Stimulated activated CD4-positive, alpha-beta T cell treated with anti-CD3 and anti-CD28 coated beads, Interleukin-15, amount 100 ng/mL, for 24 hours (primary cell): Measurements from ENCODE around the gene CHST13.

Experiments used
- DNase-seq: peaks from one replicate; pipeline ENCODE4 v3.0.0-alpha.2; 2020

Gene CHST13, protein sequence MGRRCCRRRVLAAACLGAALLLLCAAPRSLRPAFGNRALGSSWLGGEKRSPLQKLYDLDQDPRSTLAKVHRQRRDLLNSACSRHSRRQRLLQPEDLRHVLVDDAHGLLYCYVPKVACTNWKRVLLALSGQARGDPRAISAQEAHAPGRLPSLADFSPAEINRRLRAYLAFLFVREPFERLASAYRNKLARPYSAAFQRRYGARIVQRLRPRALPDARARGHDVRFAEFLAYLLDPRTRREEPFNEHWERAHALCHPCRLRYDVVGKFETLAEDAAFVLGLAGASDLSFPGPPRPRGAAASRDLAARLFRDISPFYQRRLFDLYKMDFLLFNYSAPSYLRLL

DNA sequence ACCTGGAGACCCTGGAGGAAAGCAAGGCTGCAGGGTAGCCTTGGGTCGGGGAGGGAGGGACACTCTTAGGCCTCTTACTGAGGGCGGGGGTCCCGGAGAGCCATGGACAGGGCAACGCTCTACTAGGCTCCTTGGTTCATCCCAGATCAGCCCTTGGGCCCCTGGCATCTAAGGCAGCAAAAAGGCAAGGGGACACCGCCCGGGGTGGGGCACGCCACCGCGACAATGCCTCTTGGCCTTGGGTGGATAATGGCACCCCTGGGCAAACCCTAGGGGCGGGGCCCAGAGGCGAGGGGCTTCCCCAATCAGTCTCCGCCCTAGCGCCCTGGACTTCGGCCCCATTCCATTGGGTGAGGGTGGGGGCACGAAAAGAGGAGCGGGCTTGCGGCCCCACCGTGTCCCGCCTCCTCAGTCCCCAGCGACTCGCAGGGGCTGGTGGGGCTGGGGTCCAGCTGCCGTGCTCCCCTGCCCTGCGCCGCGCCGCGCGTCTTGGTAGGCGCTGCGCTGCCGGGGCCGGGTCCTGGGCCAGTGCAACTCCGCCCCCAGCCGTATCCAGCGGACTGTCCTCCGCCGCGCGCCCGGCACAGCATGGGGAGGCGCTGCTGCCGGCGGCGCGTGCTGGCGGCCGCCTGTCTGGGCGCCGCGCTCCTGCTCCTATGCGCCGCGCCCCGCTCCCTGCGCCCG, at the start of gene CHST13:
CHST13 (plus strand) TSS at position 411 of the 684 bp plus-strand sequence; CDS start at position 589, 178 bp downstream.
- peak; percentile 27 for DNase-seq

DNA sequence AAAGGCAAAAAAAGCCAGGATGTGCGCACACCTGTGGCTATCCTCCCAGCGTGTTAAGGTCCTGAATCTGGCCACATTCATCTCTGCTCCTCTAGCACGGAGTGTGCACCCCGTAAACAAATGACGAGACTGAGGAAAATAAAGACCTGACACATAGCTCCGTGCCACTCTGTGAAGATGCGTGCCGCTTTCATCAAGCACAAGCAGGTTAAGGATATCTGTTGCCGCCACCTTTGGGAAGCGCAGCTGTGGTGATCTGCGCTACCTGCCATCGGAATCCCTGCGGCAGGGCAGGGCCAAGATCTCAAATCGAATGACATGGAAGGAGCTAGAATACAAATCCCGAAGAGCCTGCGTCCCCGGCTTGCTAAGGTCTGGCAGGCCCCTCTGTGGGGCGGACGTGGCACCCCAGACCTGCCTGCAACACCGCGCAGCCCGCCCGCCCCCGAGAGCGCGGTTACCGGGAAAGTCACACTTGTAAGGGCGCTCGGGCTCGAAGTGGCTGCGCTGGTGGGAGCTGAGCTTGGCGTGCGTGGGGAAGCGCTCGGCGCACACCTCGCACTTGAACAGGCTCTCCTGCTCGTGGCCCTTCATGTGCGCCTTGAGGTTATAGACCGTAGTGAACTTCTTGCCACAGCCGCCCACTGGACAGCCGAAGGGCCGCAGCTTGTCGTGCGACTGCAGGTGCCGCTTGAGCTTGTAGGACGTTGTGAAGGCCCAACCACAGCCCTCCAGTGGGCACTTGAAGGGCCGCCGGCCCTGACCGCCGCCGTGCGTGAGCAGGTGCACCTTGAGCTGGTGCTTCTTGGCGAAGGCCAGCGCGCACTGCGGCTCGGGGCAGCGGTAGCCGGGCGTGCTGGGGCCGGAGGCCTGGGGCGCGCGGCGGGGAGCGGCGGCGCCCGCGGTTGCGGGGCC, 49.2 kb upstream of the CHST13 start:
- peak; percentile 56 for DNase-seq

DNA sequence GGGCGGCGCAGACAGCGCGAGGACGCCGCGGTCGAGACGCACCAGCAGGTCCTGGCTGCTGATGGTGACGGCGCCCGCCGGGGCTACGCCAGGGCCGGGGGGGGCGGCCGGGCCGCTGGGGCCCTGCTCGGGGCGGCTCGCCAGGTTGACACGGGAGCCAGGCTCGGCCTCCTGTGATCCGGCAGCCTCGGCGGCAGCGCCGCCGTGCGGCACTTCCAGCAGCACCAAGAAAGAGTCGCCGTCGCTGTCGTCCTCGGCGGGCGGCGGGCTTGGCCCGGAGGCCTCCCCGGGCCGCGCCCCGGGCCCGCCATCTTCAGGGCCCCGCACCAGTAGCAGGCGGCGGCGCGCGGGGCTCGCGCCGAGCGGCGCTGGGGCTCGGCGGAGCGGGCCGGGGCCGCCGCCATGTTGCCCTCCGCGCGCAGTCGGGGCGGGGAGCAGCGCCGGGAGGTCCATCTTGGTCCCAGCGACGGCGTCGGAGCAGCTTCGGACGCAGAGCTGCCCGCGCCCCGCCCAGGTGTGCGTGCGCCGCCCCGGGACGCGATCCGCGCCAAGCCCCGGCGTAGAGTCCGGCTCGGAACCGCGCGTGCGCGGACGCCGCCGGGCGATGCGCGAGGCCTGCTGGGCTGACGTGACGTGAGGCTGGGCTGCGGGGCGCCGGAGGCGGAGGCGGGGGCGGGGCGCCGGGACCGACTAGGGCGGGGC, 48.4 kb upstream of the CHST13 start, which contains the start of gene ZXDC:
ZXDC (minus strand) TSS at position 479 of the 702 bp plus-strand sequence; CDS start at position 453, 26 bp downstream.
- DNase-seq, result peak; percentile 94

DNA sequence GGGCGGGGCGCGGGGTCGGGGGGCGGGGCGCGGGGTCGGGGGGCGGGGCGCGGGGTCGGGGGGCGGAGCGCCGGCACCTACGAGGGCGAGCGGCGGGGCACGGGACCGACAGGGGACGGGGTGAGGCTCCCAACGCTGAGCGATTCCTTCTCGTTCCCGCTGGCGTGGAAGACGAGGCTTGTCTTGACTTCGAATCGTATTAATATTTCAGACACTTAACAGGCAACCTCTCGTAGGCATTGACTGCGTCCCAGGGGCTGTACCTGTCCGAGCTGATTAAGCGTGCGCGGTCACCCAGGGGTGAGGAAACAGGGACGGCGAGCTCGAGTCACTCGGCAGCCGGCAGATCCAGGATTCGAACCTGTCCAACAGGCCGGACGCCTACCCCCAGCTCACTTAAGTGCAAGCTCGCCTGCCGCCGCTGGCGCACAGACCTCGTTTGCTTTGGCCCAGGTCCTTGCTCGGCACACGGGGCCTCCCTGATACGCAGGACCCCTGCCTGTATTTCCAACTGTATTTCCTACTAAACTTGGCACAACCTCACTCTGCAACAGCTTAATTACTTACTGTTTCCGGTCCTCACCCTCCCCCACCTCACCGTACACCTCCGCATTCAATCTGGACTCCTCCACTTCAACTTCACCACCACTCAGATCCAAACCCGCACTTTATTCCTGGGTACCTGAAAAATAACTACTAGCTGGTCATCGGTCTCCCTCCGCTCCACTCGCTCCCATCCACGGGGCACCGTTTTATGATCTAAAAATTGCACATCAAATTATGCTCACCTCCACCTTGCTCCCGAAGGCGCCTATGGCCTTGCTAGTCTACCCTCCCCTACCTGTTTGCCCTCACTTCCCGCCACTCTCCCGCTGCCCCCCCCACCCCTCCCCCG, 47.5 kb upstream of the CHST13 start:
- DNase-seq, result no peak

DNA sequence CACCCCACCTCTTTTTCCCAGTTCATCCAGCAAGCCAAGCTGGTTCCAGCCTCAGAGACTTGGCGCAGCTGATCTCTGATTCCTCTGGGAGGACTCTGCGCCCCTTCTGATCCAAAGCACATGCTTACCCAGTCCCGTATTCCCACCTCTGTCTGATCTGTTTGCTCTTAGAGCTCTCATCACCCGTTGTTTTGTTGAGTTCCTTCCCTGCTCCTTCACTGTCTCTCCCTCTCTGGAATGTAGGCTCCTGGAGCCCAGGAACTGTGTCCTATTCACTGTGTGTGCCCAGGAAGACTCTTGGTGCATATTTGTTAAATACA, 46.9 kb upstream of the CHST13 start:
- no peak for DNase-seq

DNA sequence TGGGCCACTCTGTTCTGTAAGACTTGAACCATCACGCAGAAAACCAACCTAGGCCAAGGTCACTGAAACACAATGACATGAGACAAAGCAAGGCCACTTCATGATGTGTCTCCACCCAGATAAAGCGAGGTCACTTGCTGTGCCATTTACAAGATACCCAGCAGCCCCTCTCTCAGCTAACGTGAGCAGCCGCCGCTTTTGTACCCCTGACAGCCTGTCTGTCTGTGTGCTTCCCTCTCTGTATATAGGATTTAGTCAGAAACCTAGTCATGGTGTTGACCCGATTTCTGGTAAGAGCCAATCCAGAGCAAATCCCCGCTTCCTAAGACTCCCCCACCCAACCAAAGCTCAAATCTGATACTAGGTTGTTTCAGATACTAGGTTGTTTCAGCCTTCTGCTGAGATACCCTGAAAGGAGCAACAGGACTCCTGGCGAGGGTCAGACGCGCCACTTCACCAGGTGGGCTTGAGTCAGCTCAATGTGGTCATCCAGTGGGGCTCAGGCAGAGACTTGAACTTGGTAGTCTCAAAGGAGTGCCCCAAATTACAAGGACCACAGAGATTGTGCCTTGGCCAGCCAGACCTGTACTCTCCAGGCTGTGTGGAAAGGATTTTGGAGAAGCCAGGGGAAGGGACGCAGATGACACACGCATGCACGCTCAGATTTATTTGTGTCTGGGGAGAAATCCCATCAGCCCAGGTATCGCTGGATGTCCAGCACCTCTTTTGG, 45.2 kb upstream of the CHST13 start:
- DNase-seq, result no peak

DNA sequence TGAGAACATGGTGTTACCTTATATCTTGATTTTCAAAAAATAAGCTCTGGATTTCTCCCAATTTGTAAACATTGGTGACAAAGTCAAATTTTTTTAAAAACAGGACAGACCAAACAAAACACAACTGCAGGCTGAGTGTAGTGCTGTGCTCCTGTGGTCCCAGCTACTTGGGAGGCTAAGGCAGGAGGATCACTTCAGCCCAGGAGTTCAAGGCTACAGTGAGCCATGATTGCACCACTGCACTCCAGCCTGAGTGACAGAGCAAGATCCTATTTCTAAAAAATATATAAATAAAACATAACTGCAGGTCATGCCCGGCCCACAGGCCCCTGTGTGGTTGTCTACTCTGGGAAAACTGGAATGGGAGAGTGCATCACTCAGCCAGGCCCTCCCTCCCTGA, 44.3 kb upstream of the CHST13 start:
- DNase-seq, result no peak

DNA sequence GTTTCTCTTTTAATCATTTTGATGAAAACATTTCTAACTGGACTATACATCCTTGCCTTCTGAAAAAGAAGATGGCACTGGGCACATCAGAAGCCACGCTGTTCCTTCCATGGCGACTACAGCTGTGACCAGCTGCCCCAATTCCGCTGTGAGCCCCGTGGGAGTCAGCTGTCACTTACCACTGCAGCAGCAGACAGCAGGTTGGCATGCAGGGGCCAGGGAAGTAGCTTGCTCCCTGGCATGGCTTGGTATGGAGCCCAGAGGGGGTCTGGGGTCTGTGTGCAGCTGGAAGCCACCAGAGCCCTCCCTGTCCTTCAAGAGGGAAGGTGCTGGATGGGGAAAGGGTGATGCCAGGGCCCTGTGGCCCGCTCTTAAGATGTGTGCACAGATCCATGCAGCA, 43.7 kb upstream of the CHST13 start:
- DNase-seq, result no peak

DNA sequence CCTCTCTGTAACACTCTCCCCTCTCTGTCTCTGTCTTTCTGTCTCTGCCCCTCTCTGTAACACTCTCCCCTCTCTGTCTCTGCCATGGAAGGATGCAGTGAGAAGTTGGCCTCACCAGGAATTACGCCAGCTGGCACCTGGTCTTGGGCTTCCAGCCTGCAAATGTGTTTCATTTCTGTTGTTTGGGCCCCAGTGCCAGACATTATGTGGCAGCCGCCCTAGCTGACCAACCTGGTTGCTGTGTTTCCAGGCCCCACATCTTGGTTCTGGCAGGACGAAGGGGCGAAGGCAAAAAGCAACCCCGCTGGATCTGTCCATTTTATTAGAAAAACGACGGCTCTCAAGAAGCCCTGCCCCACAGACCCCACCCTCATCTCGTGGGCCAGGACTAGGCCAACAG, 43.1 kb upstream of the CHST13 start:
- DNase-seq, result no peak

DNA sequence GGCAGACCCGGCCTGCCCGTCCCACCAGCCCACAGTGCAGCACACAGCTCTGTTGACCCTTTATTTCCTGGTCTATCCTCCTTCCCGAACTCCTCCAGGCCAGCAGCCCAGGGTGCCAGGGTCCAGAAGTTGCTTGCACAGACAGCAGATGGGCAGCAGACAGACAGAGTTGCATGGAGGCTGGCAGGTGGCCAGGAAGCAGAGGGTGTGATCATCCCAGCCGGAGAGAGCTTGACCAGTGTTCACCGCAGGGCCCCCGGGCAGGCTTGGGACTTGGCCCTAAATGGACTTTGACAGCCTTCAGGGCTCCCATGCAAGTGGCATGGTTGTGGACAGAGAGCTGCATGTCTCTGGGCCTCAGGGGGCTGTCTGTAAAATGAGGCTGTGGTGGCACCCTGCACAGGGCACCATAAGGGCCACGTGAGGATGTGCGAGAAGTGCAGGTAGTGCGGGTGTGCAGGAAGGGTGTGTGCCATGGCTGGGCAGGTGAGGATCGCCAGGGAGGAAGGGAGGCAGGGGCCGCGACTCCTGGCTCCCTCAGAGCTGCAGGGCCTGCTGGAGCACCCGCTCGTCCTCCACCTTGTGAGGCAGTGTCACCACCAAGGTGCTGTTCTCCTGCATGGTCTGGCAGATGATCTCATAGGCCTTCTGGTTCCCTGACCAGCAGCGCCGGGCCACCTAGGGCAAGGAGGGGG, 42.0 kb upstream of the CHST13 start:
- DNase-seq, result no peak

DNA sequence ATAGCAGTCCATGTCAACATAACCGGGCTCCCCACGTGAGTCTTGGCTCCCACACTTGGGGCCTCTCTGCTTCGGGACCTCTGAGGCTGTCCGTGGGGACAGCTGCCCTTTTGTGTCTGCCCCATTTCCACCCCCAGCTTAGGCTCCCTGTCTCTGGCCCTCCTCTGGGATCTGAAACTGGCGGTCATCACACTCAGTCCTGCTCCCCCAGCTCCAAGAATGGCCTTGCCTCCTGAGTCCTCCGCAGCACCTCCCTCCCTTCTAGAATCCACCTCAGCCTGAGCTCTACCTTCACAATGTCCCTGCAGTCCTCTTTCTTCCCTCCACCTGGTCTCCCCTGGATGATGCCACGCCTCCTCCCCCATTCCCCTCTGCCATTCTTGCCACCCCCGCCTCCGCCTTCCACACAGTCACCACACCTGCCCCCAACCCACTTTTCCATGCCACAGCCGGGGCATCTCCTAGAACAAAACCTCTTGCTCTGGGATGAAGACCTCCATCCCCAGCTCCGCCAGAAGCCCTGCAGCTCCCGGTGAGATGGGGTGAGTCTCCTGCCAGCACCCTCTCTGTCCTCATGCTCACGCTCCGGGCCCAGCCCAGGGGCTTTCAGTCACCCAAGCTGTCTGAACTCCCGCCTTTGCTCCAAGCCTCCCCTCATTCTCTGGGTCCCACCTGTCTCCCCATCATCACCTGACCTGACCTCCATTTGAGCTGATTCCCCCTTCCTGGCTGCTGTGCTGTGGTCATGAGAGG, 41.3 kb upstream of the CHST13 start:
- DNase-seq, result no peak

DNA sequence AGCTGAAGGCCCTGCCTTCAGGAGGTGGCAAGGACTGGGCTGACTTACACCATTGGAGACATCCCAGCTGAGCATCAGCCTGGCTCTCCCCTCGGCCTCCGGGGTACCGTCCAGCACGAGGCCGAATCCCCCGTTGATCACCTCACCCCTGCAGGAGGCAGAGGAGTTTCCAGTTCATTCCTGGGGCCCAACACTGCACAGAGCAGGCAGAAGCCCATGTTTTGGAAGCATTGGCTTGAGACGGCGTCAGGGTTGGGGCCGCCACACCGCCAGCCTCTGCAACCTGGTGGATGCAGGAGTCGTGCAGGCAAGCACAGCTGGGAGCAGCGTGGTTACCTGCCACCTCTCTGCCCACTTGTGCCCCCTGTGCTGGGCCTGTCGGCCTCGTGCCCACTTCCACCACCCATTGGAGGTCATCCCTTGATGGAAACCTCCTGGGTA, 40.6 kb upstream of the CHST13 start:
- DNase-seq, result no peak

DNA sequence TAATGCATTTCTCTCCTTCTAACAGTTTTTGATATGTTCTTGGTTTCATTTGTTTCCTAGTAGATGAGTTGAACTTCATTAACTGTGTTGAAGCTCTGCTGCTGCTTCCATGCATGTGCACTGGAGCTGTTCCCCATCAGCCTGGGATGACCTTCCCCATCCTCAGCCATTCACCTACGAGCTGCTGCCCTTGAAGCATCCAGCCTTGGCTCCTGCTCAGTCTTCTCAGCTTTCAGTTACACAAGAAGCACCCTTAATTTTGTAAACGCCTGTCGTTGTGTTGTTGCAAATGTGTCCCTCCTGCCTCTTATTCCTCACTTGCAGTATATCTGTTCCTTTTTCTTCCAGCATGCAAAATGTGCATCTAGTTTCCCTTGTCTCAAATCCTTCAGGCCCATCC, 39.8 kb upstream of the CHST13 start:
- DNase-seq, result no peak

DNA sequence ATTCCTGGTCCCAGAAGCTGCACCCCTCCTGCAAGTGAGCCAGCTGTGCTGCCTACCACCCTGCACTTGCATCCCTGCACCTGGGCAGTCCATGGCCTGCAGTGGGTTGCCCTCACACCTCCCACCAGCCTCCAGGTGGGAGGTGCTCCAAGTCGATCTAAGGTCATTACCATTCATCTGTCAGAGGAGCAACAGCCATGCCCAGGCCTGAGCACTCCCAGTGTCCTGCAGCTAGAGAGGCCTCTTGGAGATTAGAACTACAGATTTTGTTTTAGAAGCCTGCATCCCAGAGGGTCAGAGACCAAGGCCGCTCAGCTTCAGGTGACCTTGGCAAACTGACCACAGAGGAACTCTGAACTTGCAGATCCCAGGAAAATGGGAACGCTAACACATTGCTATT, 39.3 kb upstream of the CHST13 start:
- DNase-seq, result no peak

DNA sequence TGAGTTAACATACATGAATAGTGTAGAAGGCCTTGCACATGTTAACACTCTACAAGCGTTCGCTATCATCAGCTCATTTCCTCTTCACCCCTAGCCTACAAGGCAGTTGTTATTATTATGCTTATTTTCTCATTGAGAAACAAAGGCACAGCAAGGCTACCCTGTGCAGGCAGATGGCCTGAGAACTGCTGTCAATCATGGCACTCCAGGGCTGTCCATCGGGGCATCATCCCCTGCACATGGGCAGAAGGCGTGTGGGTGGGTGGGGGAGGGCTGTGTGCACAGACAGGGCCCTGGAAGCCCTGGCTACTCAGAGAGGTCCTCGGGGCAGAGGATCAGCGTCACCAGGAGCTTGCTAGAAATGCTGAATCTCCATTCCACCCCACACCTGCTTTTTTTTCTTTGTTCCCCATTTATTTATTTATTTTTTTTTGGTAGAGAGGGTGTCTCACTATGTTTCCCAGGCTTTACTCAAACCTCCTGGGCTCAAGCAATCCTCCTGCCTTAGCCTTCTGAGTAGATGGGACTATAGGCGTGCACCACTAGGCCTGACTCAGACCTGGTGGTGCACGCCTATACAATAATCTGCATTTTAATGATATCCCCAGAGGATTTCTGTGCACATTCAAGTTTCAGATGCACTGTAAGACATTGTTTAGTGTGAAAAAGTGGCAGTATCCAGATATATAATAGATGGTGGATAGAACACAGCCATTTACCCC, 38.6 kb upstream of the CHST13 start:
- no peak for DNase-seq

DNA sequence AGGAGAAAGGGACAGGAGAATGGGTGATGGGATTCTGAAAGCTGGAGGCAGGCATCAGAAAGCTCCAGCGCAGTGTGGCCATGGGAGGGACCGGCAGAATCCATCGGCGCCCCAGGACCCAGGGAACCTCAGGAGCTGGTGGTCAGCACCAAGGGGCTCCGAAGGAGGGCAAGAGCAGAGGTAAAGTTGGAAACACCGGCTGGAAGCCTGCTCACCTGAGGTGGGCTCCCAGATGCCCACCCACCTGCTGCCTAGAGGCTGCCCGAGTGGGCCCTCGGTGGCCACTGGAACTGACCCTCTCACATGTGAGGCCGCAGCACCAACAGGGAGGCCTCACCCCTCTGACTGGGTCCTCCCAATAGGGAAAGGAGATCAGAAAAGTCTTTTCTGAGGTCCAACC, 38.0 kb upstream of the CHST13 start:
- no peak for DNase-seq

DNA sequence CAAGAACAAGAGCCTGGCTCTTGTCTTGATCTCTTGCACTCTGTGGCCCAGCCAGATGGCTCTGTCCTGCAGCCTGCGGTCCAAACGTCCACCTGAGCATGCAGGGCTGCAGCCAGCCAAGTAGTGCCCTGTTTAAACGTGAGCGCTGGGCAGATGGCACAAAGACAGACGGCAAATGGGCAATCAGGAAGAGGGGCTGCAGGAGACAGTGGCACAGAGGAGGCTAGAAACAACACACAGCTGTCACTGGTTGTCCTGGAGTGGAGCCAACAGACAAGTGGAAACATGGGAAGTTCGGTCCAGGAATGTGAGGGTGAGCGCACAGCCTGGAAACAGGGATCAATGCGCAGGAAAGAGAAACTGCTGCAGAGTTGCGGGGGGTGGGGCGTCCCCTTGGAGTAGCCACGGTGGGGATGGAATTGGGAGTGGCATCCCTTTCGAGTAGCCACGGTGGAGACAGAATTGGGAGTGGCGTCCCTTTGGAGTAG, 37.6 kb upstream of the CHST13 start:
- DNase-seq, result no peak

DNA sequence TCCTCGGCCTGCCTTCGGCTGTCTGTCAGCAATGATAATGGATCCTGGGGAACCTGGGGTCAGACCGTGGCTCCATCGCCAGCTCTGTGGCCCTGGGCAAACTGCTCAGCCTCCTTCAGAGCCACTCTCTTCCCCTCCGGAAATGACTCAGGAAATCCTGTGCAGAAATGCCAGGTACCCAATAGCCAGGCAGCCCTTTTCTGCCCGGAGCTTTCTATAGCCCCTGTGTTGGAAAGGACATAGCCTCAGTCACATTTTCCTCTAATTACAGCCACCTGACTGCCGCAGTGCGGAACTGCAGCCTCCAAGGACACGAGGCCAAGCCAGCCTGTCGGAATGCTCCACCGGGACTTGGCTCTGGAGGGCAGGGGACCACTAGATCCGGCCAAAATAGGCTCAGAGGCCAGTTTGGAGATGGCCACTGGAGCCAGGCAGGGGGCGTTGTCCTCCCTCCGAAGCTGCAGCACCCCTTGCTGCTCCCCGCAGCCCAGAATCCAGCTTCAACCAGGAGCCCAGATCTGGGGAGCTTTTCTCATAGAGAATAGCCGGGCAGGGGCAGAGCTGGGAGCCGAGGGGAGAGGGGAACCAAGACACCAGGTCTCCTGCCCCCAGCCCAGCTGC, 36.7 kb upstream of the CHST13 start:
- DNase-seq, result peak; percentile 19
